ENCODE measurements around the gene ALS2. TPM values are rescaled to one million over a fixed set of nuclear protein-coding genes. Genes with fewer than 3 reads are reported as not detected.

Gene ALS2
- total RNA-seq, result 19.1 and 20.4 TPM in 2 replicates

DNA sequence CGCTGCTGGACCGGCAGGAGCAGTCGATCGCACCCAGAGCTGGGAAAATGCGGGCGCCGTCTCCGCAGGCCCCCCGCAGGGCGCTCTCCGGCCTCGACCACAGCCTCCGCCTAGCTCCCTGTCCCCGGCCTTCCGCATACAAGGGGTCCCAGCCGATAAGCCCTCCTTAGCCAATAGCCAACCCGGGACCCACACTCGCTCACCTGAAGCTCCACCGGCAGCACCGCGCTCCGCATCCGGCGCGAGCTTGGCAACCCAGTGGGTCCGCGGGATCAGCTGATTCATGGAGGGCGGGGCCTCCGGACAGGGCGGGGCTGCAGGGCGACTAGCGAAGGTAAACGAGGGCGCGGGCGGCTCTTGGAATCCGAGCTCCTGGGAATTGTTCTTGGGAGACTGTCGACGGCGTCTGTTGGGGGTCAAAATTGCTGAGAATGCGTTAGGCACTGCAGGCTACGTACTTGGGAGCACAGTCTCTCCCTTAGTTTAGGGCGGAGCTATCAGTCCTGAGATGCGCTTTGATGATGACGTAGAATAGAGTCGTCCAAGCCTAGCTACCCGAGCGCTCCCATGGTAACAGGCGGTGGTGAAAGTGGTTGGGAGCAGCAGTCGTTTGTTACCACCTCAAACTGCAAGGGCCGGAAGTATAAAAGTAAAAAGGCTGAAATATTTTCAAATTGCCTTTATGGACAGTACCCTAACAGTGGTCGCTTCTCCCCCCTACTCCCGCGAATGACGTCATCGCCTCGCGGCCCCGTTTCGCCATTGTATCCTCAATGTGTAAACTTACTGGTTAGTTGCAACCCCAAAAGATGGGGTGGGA is at the start of gene ALS2:
ALS2 (minus strand) TSS at position 260 of the 820 bp plus-strand sequence. CDS start 12,048 bp downstream, outside the sequence.

DNA sequence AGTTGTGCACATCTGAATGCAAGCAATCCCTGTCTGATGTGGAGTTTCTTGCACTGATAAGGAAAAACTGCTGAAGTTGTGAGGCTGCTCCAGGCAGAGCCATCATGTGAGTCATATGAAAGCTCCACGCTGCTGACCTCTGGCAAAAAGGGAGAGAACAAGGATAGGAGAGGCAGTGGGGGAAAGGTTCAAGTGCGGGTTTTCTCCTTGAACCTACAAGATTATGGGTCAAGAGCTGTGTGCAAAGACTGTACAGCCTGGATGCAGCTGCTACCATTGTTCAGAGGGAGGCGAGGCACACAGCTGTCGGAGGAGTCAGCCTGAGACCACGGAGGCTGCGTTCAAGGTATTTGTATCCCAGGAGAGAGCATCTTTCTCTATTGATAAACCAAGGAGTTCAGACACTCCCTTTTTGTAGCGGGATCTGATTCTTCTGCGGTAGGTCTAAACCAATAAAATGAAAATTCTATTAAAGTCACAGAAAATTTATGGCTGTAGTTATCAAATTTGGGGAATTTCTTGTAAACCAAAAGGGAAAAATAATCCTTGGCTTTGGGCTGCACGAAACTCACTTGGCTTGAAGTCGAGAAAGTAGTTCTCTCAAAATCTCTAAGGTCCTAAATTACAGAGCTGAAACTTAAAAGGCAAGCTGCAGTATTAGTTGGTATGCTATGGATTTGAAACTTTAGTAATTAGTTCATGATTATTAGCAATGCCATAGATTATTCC is 25.9 kb upstream of the ALS2 start, which contains the start of gene CDK15:
CDK15 (plus strand) TSS at position 96 of the 729 bp plus-strand sequence; CDS start at position 224, 128 bp downstream.

DNA sequence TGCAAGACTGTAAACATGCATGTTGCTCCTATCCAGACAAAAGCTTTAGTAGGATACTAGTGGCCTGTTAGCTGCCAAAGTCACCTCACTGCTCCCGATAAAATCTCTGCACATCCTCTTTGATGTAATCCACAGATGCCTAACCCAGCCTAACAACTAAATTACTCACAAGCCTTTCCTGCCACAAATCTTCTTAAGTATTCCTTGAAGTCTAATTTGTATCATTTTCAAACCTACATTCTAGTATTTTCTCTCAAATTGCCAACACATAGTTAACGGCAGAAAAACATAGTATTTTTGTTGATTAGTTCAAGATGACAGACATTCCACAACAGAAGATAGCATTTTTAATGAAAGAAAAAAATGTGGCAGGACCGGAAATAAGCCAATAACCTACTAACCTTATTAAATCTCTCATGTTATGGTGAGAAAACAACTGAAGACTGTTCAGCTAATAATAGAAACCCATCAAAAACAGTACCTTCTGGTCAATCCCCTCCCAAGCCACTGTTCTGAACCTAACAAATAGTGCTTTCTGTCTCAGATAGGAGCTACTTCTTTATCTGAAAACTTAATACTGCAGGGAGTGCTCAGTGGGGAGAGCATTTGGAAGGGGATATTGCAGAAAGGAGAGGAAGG is 82.0 kb downstream of the ALS2 start, which contains the start of gene MPP4:
MPP4 (minus strand) TSS at position 57 of the 639 bp plus-strand sequence. CDS start 4,690 bp downstream, outside the sequence.

Other genes starting within 250 kb of the ALS2 start
- 14.5 and 17.2 TPM in 2 replicates for gene TMEM237, start 137.4 kb downstream of the ALS2 start, total RNA-seq
- 0.22 TPM in 1 of 2 replicates, not detected in the other for gene MPP4, start 82.3 kb downstream of the ALS2 start, total RNA-seq
- gene CDK15, start 25.6 kb upstream of the ALS2 start, total RNA-seq, result under 0.01 TPM in 1 of 2 replicates, not detected in the other

Data from dermis lymphatic vessel endothelial cell (primary cell).